GM15510 (cell line): Measurements from ENCODE around the gene TMEM269.

Source experiments
- POLR2A ChIP-seq: IDR thresholded peaks from 3 replicates; pipeline ENCODE4 v1.6.1; 2011; ENCODE audit warnings: borderline replicate concordance; ENCODE audit not compliant: insufficient read length; ENCODE audit errors: extremely low read depth

The TMEM269 gene

DNA sequence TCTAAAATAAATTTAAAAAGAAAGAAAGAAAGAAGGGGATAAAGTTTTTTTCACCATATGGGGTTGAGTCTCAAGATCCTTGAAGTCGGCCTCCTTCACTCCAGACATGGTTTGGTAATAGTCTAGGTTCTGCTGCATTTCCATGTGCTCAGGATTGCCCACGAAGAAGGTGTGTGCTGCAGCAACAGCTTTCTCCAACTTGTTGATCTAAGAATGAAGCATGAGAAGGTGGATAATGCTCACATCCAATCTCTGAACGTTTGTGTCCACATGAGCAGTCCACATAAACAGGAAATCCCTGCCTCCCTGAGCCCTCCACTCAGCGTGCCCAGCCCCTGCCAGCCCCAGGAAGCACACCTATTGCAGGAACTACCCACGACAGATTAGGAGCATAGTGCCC is 22.5 kb upstream of the TMEM269 start:
- TF ChIP-seq POLR2A, result no peak

DNA sequence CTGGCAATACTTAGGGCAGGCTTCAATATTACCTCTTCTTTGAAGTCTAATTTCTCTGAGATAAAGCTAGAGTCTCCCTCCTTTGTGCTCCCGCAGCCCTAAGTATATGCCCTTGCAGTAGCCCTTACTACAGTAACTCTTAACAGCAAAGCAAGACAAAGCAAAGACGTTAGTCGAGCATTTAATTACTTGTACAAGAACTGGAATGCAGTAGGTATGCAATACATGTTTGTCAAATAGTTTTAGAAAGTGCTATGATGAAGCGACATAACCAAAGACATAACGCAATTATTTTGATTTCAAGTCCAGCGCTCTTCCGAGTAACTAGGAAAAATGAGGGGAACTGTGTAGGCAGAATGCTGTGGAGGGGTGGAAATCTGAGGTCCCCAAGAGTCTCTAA is 19.5 kb upstream of the TMEM269 start:
- TF ChIP-seq POLR2A, result no peak

DNA sequence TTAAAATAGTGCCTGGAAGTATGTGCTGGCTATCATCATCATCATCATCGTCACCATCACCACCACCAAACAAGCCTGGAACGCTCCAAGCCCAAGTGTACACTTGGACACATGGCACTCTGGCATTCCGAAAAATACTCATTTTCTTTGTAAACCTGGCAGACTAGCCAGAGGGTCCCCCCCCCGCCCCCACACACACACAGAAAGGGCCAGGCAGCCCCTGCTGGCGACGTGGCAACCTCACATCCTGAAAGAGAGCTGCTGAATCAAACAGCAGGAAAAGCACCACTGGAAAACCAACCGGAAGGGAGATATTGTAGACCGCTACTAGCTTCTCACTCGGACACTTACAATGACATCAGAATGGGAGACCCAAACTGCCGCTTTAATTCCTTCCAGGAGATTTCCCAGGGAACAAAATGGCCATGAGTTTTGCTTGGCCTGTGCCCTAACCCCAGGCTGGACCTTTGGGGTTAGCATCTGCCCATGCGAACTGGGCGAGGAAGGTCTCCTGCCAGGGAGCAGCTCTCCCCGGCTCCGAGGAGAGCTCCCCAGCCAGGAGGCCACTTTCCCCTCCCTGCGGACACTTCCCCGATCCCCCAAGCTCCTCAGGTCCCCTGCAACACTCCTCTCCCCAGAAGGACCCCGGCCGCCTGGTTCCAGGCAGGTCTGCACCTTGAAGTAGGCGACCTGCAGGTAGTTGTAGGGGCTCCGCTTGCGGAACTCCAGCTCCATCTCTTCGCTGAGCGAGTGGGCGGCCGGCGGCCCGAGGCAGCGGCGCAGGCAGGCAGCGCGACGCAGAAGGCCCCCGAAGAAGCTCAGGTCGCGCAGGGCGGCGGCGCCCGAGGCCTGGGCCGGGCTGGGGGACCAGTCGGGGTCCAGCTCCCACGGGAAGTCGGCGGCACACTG is 18.7 kb upstream of the TMEM269 start:
- TF ChIP-seq POLR2A, result no peak

- peak; percentile 97 for TF ChIP-seq POLR2A
These were observed 17.9 kb upstream of the TMEM269 start, which contains the start of the genes C1orf50 and P3H1 for GRCh38 chr1:42766741-42767509. C1orf50 (plus strand) TSS chr1:42767249; CDS start chr1:42767312, 63 bp downstream. P3H1 (minus strand) TSS chr1:42767028; CDS start chr1:42766971, 57 bp downstream.

- TF ChIP-seq POLR2A, result no peak
These were observed 17.2 kb upstream of the TMEM269 start for GRCh38 chr1:42767510-42768000.

DNA sequence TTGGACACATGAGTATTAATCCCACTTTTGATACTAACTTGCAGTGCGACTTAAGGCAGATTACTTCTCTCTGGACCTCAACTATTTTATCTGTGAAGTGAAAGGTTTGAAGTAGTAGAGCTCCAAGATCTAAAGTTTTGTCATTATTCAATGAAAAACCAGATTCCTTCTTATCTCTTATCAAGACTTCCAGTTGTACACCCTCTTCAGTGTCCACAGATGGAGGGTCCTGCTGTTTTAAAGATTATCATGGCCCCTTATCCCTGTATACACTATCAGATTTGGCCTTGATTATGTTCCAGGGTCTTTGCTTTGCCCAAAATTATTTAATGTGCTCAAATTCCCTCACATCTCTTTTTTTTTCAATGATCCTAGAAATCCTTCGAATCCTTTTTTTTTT is 16.6 kb upstream of the TMEM269 start:
- no peak for TF ChIP-seq POLR2A

GRCh38 chr1:42769811-42770210 is 15.0 kb upstream of the TMEM269 start:
- TF ChIP-seq POLR2A, result no peak

GRCh38 chr1:42773420-42773819 is 11.4 kb upstream of the TMEM269 start:
- TF ChIP-seq POLR2A, result no peak

GRCh38 chr1:42774928-42775526 is 9.8 kb upstream of the TMEM269 start:
- TF ChIP-seq POLR2A, result no peak

DNA sequence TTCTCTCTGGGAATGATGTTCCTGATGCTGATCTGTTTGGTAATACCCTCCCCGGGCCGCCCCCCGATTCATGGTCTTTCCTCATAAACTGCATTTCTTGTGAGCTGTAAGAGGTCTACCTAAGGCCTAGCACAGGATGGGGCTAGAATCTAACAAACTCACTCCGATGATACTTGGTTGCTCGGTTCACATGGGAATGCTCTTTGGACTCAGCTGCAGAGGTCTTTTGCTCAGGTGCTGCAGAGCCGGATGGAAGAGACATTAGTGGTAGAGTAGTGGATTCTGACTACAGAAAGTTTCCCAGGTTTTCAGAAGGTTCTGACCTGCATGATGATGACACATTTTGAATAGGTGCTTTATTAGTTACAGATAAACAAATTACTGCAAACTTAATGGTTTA is 8.3 kb upstream of the TMEM269 start:
- TF ChIP-seq POLR2A, result no peak

GRCh38 chr1:42777852-42778251 is 6.9 kb upstream of the TMEM269 start:
- no peak for TF ChIP-seq POLR2A

- TF ChIP-seq POLR2A, result no peak
These were observed 5.1 kb upstream of the TMEM269 start for GRCh38 chr1:42779725-42780124.

DNA sequence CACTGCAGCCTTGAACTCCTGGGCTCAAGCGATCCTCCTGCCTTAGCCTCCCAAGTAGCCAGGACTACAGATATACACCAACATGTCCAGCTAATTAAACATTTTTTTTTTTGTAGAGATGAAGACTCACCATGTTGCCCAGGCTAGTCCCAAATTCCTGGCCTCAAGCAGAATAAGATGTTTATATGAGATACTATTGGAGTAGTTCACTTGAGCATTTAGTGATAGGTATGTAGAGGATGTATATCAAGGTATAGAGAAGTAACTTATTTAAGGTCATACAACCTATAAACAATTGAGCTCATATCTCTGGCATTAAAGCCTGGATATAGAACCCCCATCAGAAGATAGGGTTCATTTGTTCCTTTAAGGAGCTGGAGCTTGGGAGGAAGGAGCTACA is 4.6 kb upstream of the TMEM269 start:
- no peak for TF ChIP-seq POLR2A

GRCh38 chr1:42783092-42783491 is 1.7 kb upstream of the TMEM269 start:
- no peak for TF ChIP-seq POLR2A

- TF ChIP-seq POLR2A, result no peak
These were observed 245 bp upstream of the TMEM269 start for GRCh38 chr1:42784547-42784945.
